Fibroblast of lung (primary cell): ENCODE results near the gene MAEA. TPM values are rescaled to one million over a fixed set of nuclear protein-coding genes. Genes with fewer than 3 reads are reported as not detected.

Experiments used
- DNase-seq, 2 donors: peaks; one replicate each; pipeline versions ENCODE4 v3.0.0 to v3.0.0-alpha.2; 2010; ENCODE audit warnings: low read depth in 2 of 2
- H2AFZ ChIP-seq: 2 replicates; pipeline ENCODE4 v1.5.1; 2012; ENCODE audit warnings: low read length, control low read depth, inconsistent platforms
- H3K27ac ChIP-seq: 2 replicates; pipeline ENCODE4 v1.5.1; 2011; ENCODE audit warnings: low read length, control low read depth; ENCODE audit not compliant: insufficient read depth
- H3K27me3 ChIP-seq: 2 replicates; pipeline ENCODE4 v1.5.1; 2011; ENCODE audit warnings: mild to moderate bottlenecking, low read length; ENCODE audit not compliant: control insufficient read depth, insufficient read depth
- H3K36me3 ChIP-seq: 2 replicates; pipeline ENCODE4 v1.5.1; 2011; ENCODE audit warnings: low read length; ENCODE audit not compliant: control insufficient read depth, insufficient read depth
- H3K4me1 ChIP-seq: 2 replicates; pipeline ENCODE4 v1.5.1; 2011; ENCODE audit warnings: low read length; ENCODE audit not compliant: control insufficient read depth, insufficient read depth; ENCODE audit errors: extremely low read depth
- H3K4me2 ChIP-seq: 2 replicates; pipeline ENCODE4 v1.5.1; 2011; ENCODE audit warnings: low read length, control low read depth; ENCODE audit not compliant: insufficient read depth; ENCODE audit errors: extremely low read depth
- H3K4me3 ChIP-seq, 4 experiments: fragments of 200-600 bp in 1 of 4; sonication (generic) in 1 of 4; replicated peaks in 1 of 4; 2 replicates each; pipeline ENCODE4 v1.5.1; 2011 to 2016; ENCODE audit warnings: low read length in 4 of 4, low read depth in 3 of 4, mild to moderate bottlenecking in 3 of 4, control low read depth in 2 of 4, inconsistent platforms in 1 of 4, mixed read lengths in 1 of 4; ENCODE audit not compliant: insufficient read depth in 1 of 4; ENCODE audit errors: control extremely low read depth in 1 of 4
- H3K79me2 ChIP-seq: 2 replicates; pipeline ENCODE4 v1.5.1; 2012; ENCODE audit warnings: mild to moderate bottlenecking, low read length, inconsistent platforms; ENCODE audit not compliant: control insufficient read depth, insufficient read depth
- H3K9ac ChIP-seq: 2 replicates; pipeline ENCODE4 v1.5.1; 2011; ENCODE audit warnings: mild to moderate bottlenecking, low read length, control low read depth; ENCODE audit not compliant: insufficient read depth
- H3K9me3 ChIP-seq: 2 replicates; pipeline ENCODE4 v1.5.1; 2012; ENCODE audit warnings: low read depth, low read length; ENCODE audit not compliant: control insufficient read depth, insufficient read depth
- H4K20me1 ChIP-seq: 2 replicates; pipeline ENCODE4 v1.5.1; 2011; ENCODE audit warnings: low read length; ENCODE audit not compliant: control insufficient read depth, insufficient read depth; ENCODE audit errors: extremely low read depth
- CTCF ChIP-seq, 2 donors: IDR thresholded peaks in 1 of 2; conservative IDR thresholded peaks in 1 of 2; 1 replicate in 1 of 2; 2 replicates in 1 of 2; pipeline ENCODE4 v1.5.1; 2011 to 2012; ENCODE audit warnings: low read length in 2 of 2, control low read depth in 1 of 2, inconsistent platforms in 1 of 2, low read depth in 1 of 2, mild to moderate bottlenecking in 1 of 2
- EZH2 ChIP-seq: IDR thresholded peaks from 2 replicates; pipeline ENCODE4 v1.5.1; 2012; ENCODE audit warnings: low read length, control low read depth, mild to moderate bottlenecking; ENCODE audit errors: missing control alignments
- polyA plus RNA-seq, 2 donors: library from polyadenylated mRNA; depleted of rRNA in 1 of 2; stranded (reverse) in 1 of 2; unstranded in 1 of 2; fragments of >200 nt; gene quantifications; 2 replicates each; pipeline ENCODE4 v1.2.1, GENCODE V29; 2011 to 2012; ENCODE audit warnings: missing spikeins in 1 of 2
- total RNA-seq: library from RNA; depleted of rRNA; stranded (reverse); fragments of >200 nt; gene quantifications from 2 replicates; pipeline ENCODE4 v1.2.1, GENCODE V29; 2014

The MAEA gene
- total and polyA plus RNA-seq, 2 donors (not counting 1 experiment from before 2014, with no cell fraction given) = 44.3 to 53.8 TPM

- H3K9me3 ChIP-seq = no peaks in the 10 kb centered on the region
- no peaks in the 10 kb centered on the region for H3K27me3 ChIP-seq
- H3K4me2 ChIP-seq = no peak overlapping the region
- H3K4me3 ChIP-seq = no peak overlapping the region
- H3K27ac ChIP-seq = no peak overlapping the region
- no peaks in the 10 kb centered on the region for H3K4me1 ChIP-seq
- H3K79me2 ChIP-seq = no peaks in the 10 kb centered on the region
- no peaks in the 10 kb centered on the region for H4K20me1 ChIP-seq
- H3K36me3 ChIP-seq = no peaks in the 10 kb centered on the region
- DNase-seq = no peak
- H3K9ac ChIP-seq = no peak overlapping the region
- TF ChIP-seq EZH2 (no peak), CTCF (conservative IDR thresholded peaks at IDR 0.05 in 1 of 2, IDR thresholded peaks at IDR 0.05 in 1 of 2; ENCODE audit: low read depth in 1 of 2, low read length in 2 of 2) (no peak)
- no peak overlapping the region for H2AFZ ChIP-seq
Measured at GRCh38 chr4:1264942-1265341, 24.7 kb upstream of the MAEA start.

GRCh38 chr4:1265351-1265750 lies 24.3 kb upstream of the MAEA start:
- Histone ChIP-seq H2AFZ (no peak overlapping the region), H3K9ac (no peak overlapping the region), H3K27me3 (no peaks in the 10 kb centered on the region), H3K4me2 (no peak overlapping the region), H3K79me2 (no peaks in the 10 kb centered on the region), H3K4me1 (no peaks in the 10 kb centered on the region), H3K27ac (no peak overlapping the region), H3K4me3 (no peak overlapping the region), H3K9me3 (no peaks in the 10 kb centered on the region), H3K36me3 (no peaks in the 10 kb centered on the region), H4K20me1 (no peaks in the 10 kb centered on the region)
- DNase-seq = no peak
- TF ChIP-seq CTCF (conservative IDR thresholded peaks at IDR 0.05 in 1 of 2, IDR thresholded peaks at IDR 0.05 in 1 of 2; ENCODE audit: low read depth in 1 of 2, low read length in 2 of 2) (no peak), EZH2 (no peak)

GRCh38 chr4:1266881-1267763 lies 22.6 kb upstream of the MAEA start:
- no peak for DNase-seq
- H3K4me2 ChIP-seq = no peak overlapping the region
- no peaks in the 10 kb centered on the region for H3K79me2 ChIP-seq
- no peak overlapping the region for H3K9ac ChIP-seq
- no peaks in the 10 kb centered on the region for H3K9me3 ChIP-seq
- no peak overlapping the region for H3K27ac ChIP-seq
- no peak overlapping the region for H3K4me3 ChIP-seq
- no peaks in the 10 kb centered on the region for H4K20me1 ChIP-seq
- no peaks in the 10 kb centered on the region for H3K4me1 ChIP-seq
- H3K27me3 ChIP-seq = no peaks in the 10 kb centered on the region
- H3K36me3 ChIP-seq = no peaks in the 10 kb centered on the region
- TF ChIP-seq CTCF (conservative IDR thresholded peaks at IDR 0.05 in 1 of 2, IDR thresholded peaks at IDR 0.05 in 1 of 2; ENCODE audit: low read depth in 1 of 2, low read length in 2 of 2) (no peak), EZH2 (no peak)
- no peak overlapping the region for H2AFZ ChIP-seq
